ENCODE data around the gene PRLHR. TPM values are rescaled to one million over a fixed set of nuclear protein-coding genes. Genes with fewer than 3 reads are reported as not detected.

The PRLHR gene
- total RNA-seq, 1 experiment from 2014 or later: not detected

DNA sequence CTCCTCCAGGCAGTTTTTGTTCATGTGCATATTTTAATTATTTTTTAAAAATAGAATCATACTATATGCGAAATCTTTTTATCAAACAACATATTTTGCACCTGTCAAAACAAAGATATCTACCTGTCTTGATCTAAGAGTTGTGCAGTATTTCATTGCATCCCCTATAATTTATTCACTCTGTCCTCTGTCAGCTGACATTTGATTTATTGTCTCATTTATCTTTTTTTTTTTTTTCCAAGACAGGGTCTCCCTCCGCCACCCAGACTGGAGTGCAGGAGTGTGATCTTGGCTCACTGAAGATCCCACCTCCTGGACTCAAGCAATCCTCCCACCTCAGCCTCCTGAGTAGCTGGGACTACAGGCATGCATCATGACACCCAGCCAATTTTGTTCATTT, 49.0 kb downstream of the PRLHR start:
- no peak for TF ChIP-seq EZH2 (IDR thresholded peaks at IDR 0.05; ENCODE audit: borderline replicate concordance, low read depth, low read length, poor library complexity, severe bottlenecking)
- no peak for TF ChIP-seq CTCF (conservative IDR thresholded peaks at IDR 0.05; ENCODE audit: low read depth, low read length)
- H3K4me1 ChIP-seq (ENCODE audit: insufficient read depth, low read length, poor library complexity, severe bottlenecking): no peaks in the 10 kb centered on the region
- no TSS peak for BruUV-seq (replicated peaks)
- CTCF ChIA-PET: no interaction called here
- intact Hi-C loops (cut with micrococcal nuclease; ENCODE audit: unreplicated experiment): loop anchor here (10.0 kb wide), 1 partner anchor 1052 kb away; no protein-coding TSS in a partner anchor
- no peak overlapping the region for H3K27ac ChIP-seq (ENCODE audit: low read depth, low read length, poor library complexity, severe bottlenecking)
- H3K27me3 ChIP-seq (replicated peaks; ENCODE audit: insufficient read depth, low read depth, low read length, poor library complexity): peaks cover 5% of the 10 kb centered on the region
- DNase-seq (ENCODE audit: low spot score): no peak
- POLR2A ChIA-PET (ENCODE audit: low non-redundant PET): no interaction called here
- no peaks in the 10 kb centered on the region for H3K9me3 ChIP-seq (ENCODE audit: low read depth, low read length, poor library complexity, severe bottlenecking)
- H3K36me3 ChIP-seq (ENCODE audit: insufficient read depth, low read length, poor library complexity, severe bottlenecking): no peaks in the 10 kb centered on the region
- no peak overlapping the region for H3K4me3 ChIP-seq (ENCODE audit: low read depth, low read length, poor library complexity, severe bottlenecking)

DNA sequence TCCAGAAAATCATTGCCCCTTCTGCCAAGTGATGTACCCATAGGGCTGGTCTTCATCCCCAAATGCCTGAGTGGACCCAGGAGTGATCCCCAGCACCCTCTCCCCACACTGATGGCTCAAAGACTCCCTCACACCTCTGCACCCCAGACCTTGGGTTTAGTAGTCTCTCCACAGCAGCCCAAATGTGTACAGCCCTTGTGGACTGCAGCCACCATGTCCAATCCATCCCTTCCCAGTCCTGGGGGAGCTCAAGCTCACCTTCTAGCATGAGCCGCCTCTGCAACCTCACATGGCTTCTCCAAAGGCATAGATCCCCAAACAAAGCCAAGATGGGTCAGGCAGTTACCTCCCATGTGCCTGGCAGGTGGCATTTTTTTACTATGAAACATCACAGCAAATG, 50.1 kb downstream of the PRLHR start:
- no peaks in the 10 kb centered on the region for H3K4me1 ChIP-seq (ENCODE audit: insufficient read depth, low read length, poor library complexity, severe bottlenecking)
- no peaks in the 10 kb centered on the region for H3K9me3 ChIP-seq (ENCODE audit: low read depth, low read length, poor library complexity, severe bottlenecking)
- POLR2A ChIA-PET (ENCODE audit: low non-redundant PET): no interaction called here
- intact Hi-C loops (cut with micrococcal nuclease; ENCODE audit: unreplicated experiment): loop anchor here (10.0 kb wide), 1 partner anchor 1051 kb away; no protein-coding TSS in a partner anchor
- CTCF ChIA-PET: interaction anchor here (1.9 kb wide), 1 partner anchor 1328 kb away, joined by 4 read pairs; no protein-coding TSS in a partner anchor
- H3K27ac ChIP-seq (ENCODE audit: low read depth, low read length, poor library complexity, severe bottlenecking): no peak overlapping the region
- H3K27me3 ChIP-seq (replicated peaks; ENCODE audit: insufficient read depth, low read depth, low read length, poor library complexity): peaks cover 5% of the 10 kb centered on the region
- H3K36me3 ChIP-seq (ENCODE audit: insufficient read depth, low read length, poor library complexity, severe bottlenecking): no peaks in the 10 kb centered on the region
- no peak for DNase-seq (ENCODE audit: low spot score)
- H3K4me3 ChIP-seq (ENCODE audit: low read depth, low read length, poor library complexity, severe bottlenecking): no peak overlapping the region
- TF ChIP-seq EZH2 (IDR thresholded peaks at IDR 0.05; ENCODE audit: borderline replicate concordance, low read depth, low read length, poor library complexity, severe bottlenecking) (no peak), CTCF (conservative IDR thresholded peaks at IDR 0.05; ENCODE audit: low read depth, low read length) (no peak)
- BruUV-seq (replicated peaks): no TSS peak

DNA sequence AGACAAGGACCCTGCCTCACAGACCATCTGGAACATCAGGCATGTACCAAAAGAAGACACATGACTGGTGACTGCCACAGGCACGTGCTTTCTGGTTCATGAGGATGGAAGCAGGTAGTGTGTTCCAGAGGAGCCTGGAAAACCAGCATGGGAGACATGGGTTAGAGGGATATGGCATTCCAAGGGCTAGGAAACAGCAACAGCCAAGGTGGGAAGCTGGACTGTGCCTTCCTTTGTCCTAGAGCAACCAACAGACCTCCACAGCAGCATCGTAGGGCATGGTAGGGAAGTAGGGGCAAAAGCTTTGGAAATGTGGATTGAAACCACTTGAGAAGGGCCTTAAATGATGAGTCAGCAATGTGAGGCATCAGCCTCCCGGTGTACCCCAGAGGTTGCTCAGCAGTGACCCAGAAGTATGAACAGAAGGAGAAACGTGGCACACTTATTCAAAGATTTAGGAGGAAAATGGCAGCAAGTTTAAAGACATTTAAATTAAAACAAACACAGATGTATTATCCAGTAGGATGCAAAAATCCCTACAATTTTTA, 51.0 kb downstream of the PRLHR start:
- Histone ChIP-seq H3K9me3 (ENCODE audit: low read depth, low read length, poor library complexity, severe bottlenecking) (no peaks in the 10 kb centered on the region), H3K4me1 (ENCODE audit: insufficient read depth, low read length, poor library complexity, severe bottlenecking) (no peaks in the 10 kb centered on the region), H3K36me3 (ENCODE audit: insufficient read depth, low read length, poor library complexity, severe bottlenecking) (no peaks in the 10 kb centered on the region), H3K27ac (ENCODE audit: low read depth, low read length, poor library complexity, severe bottlenecking) (no peak overlapping the region), H3K27me3 (replicated peaks; ENCODE audit: insufficient read depth, low read depth, low read length, poor library complexity) (peaks cover 5% of the 10 kb centered on the region), H3K4me3 (ENCODE audit: low read depth, low read length, poor library complexity, severe bottlenecking) (no peak overlapping the region)
- TF ChIP-seq CTCF (conservative IDR thresholded peaks at IDR 0.05; ENCODE audit: low read depth, low read length) (no peak), EZH2 (IDR thresholded peaks at IDR 0.05; ENCODE audit: borderline replicate concordance, low read depth, low read length, poor library complexity, severe bottlenecking) (no peak)
- no peak for DNase-seq (ENCODE audit: low spot score)
- CTCF ChIA-PET: interaction anchor here (0.6 to 1.9 kb wide), 2 partner anchors 86 to 1328 kb away, joined by 4 read pairs; no protein-coding TSS in a partner anchor
- intact Hi-C loops (cut with micrococcal nuclease; ENCODE audit: unreplicated experiment): loop anchor here (10.0 kb wide), 1 partner anchor 1050 kb away; no protein-coding TSS in a partner anchor
- BruUV-seq (replicated peaks): no TSS peak
- POLR2A ChIA-PET (ENCODE audit: low non-redundant PET): no interaction called here

Measured in A673 (cell line).